Endothelial cell of umbilical vein (primary cell): ENCODE measurements around the gene CACHD1. TPM values are rescaled to one million over a fixed set of nuclear protein-coding genes. Genes with fewer than 3 reads are reported as not detected.

Source experiments
- BruUV-seq: library from RNA; stranded (reverse); fragments of 400-500 nt; replicated peaks from 2 replicates; lab custom pipeline; 2021; lab: Mats Ljungman, UMichigan
- CTCF ChIA-PET: fragments of 300-600, 350-600 bp; sonication (Branson Sonifier 250); formaldehyde crosslinking; loops from one replicate; lab custom pipeline; 2021; ENCODE audit warnings: antibody characterized with exemption, inconsistent platforms; lab: Charles Lee
- POLR2A ChIA-PET: fragments of 300-600, 350-600 bp; sonication (Branson Sonifier 250); formaldehyde crosslinking; loops from one replicate; lab custom pipeline; 2021; ENCODE audit warnings: antibody characterized with exemption, inconsistent platforms; lab: Charles Lee
- DNase-seq: peaks from one replicate; pipeline ENCODE4 v3.0.0-alpha.2; 2011; ENCODE audit warnings: low read depth, low spot score
- FAIRE-seq: peaks from 2 replicates; lab custom pipeline; 2011; peaks lifted over from hg19 to GRCh38; lab: Jason Lieb, UNC
- H2AFZ ChIP-seq: 2 replicates; pipeline ENCODE4 v1.6.0; 2012; ENCODE audit warnings: low read depth, low read length, control low read depth, inconsistent platforms
- H3K27ac ChIP-seq: 2 replicates; pipeline ENCODE4 v1.5.1; 2011; ENCODE audit warnings: low read depth, mild to moderate bottlenecking, control low read depth, low read length, moderate library complexity; ENCODE audit not compliant: insufficient read depth
- H3K27me3 ChIP-seq, 2 experiments: 2 replicates each; pipeline versions ENCODE4 v1.6.0 to v1.6.1; 2011; ENCODE audit warnings: low read length in 2 of 2, mixed read lengths in 1 of 2; ENCODE audit not compliant: control insufficient read depth in 2 of 2, insufficient read depth in 2 of 2
- H3K36me3 ChIP-seq, 2 experiments: 2 replicates in 1 of 2; 3 replicates in 1 of 2; pipeline ENCODE4 v1.5.1; 2011; ENCODE audit warnings: low read length in 2 of 2, mild to moderate bottlenecking in 1 of 2, moderate library complexity in 1 of 2; ENCODE audit not compliant: control insufficient read depth in 2 of 2, insufficient read depth in 2 of 2; ENCODE audit errors: extremely low read depth in 1 of 2
- H3K4me1 ChIP-seq: 3 replicates; pipeline ENCODE4 v1.5.1; 2011; ENCODE audit warnings: mild to moderate bottlenecking, low read length; ENCODE audit not compliant: control insufficient read depth, insufficient read depth; ENCODE audit errors: extremely low read depth
- H3K4me2 ChIP-seq: 2 replicates; pipeline ENCODE4 v1.6.1; 2011; ENCODE audit warnings: low read length, control low read depth, mixed read lengths; ENCODE audit not compliant: insufficient read depth
- H3K4me3 ChIP-seq, 3 experiments: fragments of 200-600 bp in 1 of 3; sonication (generic), shearing (Covaris generic) in 1 of 3; replicated peaks in 1 of 3; 2 replicates each; pipeline ENCODE4 v1.5.1; 2011 to 2016; ENCODE audit warnings: control low read depth in 3 of 3, low read length in 3 of 3, mild to moderate bottlenecking in 2 of 3, inconsistent platforms in 1 of 3, low read depth in 1 of 3, moderate library complexity in 1 of 3; ENCODE audit not compliant: insufficient read depth in 1 of 3
- H3K79me2 ChIP-seq: 2 replicates; pipeline ENCODE4 v1.6.0; 2012; ENCODE audit warnings: low read length, inconsistent platforms; ENCODE audit not compliant: control insufficient read depth, insufficient read depth
- H3K9ac ChIP-seq: replicated peaks from 2 replicates; pipeline ENCODE3; 2011; ENCODE audit warnings: low read length, control low read depth; ENCODE audit not compliant: insufficient read depth; ENCODE audit errors: extremely low read depth
- H3K9me1 ChIP-seq: replicated peaks from 3 replicates; pipeline ENCODE4 v1.6.0; 2011; ENCODE audit warnings: mild to moderate bottlenecking, low read length; ENCODE audit not compliant: control insufficient read depth, insufficient read depth; ENCODE audit errors: extremely low read depth
- H3K9me3 ChIP-seq: replicated peaks from 2 replicates; pipeline ENCODE4 v1.5.1; 2012; ENCODE audit warnings: low read length, inconsistent platforms; ENCODE audit not compliant: control insufficient read depth, insufficient read depth
- H4K20me1 ChIP-seq: replicated peaks from 2 replicates; pipeline ENCODE3; 2011; ENCODE audit warnings: mild to moderate bottlenecking, low read length; ENCODE audit not compliant: control insufficient read depth, insufficient read depth; ENCODE audit errors: extremely low read depth
- CTCF ChIP-seq, 2 donors: IDR thresholded peaks; 1 replicate in 1 of 2; 2 replicates in 1 of 2; pipeline ENCODE4 v1.5.1; 2011; ENCODE audit warnings: low read length in 2 of 2, mild to moderate bottlenecking in 2 of 2, moderate library complexity in 2 of 2, control low read depth in 1 of 2, inconsistent platforms in 1 of 2, low read depth in 1 of 2; ENCODE audit not compliant: insufficient read depth in 1 of 2; ENCODE audit errors: extremely low read depth in 1 of 2
- EZH2 ChIP-seq: IDR thresholded peaks from 2 replicates; pipeline ENCODE4 v1.6.1; 2012; ENCODE audit warnings: borderline replicate concordance, low read depth, mild to moderate bottlenecking, moderate library complexity, low read length, inconsistent platforms; ENCODE audit not compliant: severe bottlenecking
- FOS ChIP-seq: IDR thresholded peaks from 2 replicates; pipeline ENCODE4 v1.6.1; 2011; ENCODE audit warnings: mild to moderate bottlenecking, low read length, moderate library complexity, borderline replicate concordance; ENCODE audit not compliant: insufficient read depth
- GATA2 ChIP-seq: IDR thresholded peaks from 2 replicates; pipeline ENCODE4 v1.7.0; 2011; ENCODE audit warnings: low read depth, mild to moderate bottlenecking, moderate library complexity, mixed read lengths, low read length; ENCODE audit not compliant: insufficient read length, insufficient read depth
- JUN ChIP-seq: IDR thresholded peaks from 2 replicates; pipeline ENCODE4 v1.6.1; 2011; ENCODE audit warnings: borderline replicate concordance, low read depth; ENCODE audit not compliant: insufficient read length, insufficient read depth
- MAX ChIP-seq: IDR thresholded peaks from 2 replicates; pipeline ENCODE4 v1.6.1; 2011; ENCODE audit not compliant: insufficient read depth, insufficient read length
- MYC ChIP-seq: IDR thresholded peaks from one replicate; pipeline ENCODE4 v1.6.1; 2011; ENCODE audit warnings: mild to moderate bottlenecking, low read depth, low read length
- POLR2A ChIP-seq: IDR thresholded peaks from 2 replicates; pipeline ENCODE4 v1.6.1; 2012; ENCODE audit warnings: low read depth, mild to moderate bottlenecking, control low read depth, low read length
- POLR2AphosphoS5 ChIP-seq: IDR thresholded peaks from 2 replicates; pipeline ENCODE4 v1.6.1; 2012; ENCODE audit warnings: low read depth, mild to moderate bottlenecking, control low read depth, low read length, moderate library complexity; ENCODE audit not compliant: insufficient read depth
- dilution Hi-C: fragments of 300-500 bp; cut with MboI; formaldehyde crosslinking; loops from one replicate; pipeline ENCODE4 v1.15.0; 2019; ENCODE audit warnings: low sequenced_read_pairs; ENCODE audit not compliant: extremely low pct_ligation_motif_present
- intact Hi-C: fragments of 100-400 bp; cut with micrococcal nuclease; formaldehyde crosslinking; loops from one replicate; pipeline ENCODE4 v1.10.0; 2022
- polyA plus RNA-seq, 4 experiments: library from polyadenylated mRNA; depleted of rRNA in 3 of 4; stranded (reverse) in 3 of 4; unstranded in 1 of 4; fragments of >200 nt; gene quantifications; 2 replicates each; pipeline versions ENCODE4 v1.2.1 to v1.2.3, GENCODE V29; 2011 to 2012; ENCODE audit warnings: missing spikeins in 1 of 4
- total RNA-seq: library from RNA; stranded (reverse); gene quantifications from 2 replicates; pipeline ENCODE4 v1.2.3, GENCODE V29; 2021

Gene CACHD1
- total and polyA plus RNA-seq, 2 donors (not counting 3 experiments of a cell fraction or from before 2014, with no cell fraction given): 3.6 to 9.3 TPM

GRCh38 chr1:64564891-64565290 lies 95.0 kb downstream of the CACHD1 start:
- H3K4me3 ChIP-seq: no peak overlapping the region
- POLR2A ChIA-PET: no interaction called here
- H3K79me2 ChIP-seq: no peaks in the 10 kb centered on the region
- H4K20me1 ChIP-seq: no peaks in the 10 kb centered on the region
- H3K27ac ChIP-seq: no peak overlapping the region
- no peaks in the 10 kb centered on the region for H3K36me3 ChIP-seq
- no peak overlapping the region for H2AFZ ChIP-seq
- no peaks in the 10 kb centered on the region for H3K4me1 ChIP-seq
- no peaks in the 10 kb centered on the region for H3K27me3 ChIP-seq
- H3K4me2 ChIP-seq: no peak overlapping the region
- CTCF ChIA-PET: interaction anchor here (0.8 to 0.9 kb wide), 2 partner anchors 8 to 14 kb away, joined by 3 read pairs; no protein-coding TSS in a partner anchor
- H3K9me1 ChIP-seq: no peaks in the 10 kb centered on the region
- H3K9ac ChIP-seq: no peak overlapping the region
- TF ChIP-seq EZH2 (no peak), GATA2 (no peak), FOS (no peak), MYC (no peak), POLR2AphosphoS5 (no peak), JUN (no peak), POLR2A (no peak), MAX (no peak), CTCF (IDR thresholded peaks at IDR 0.05; ENCODE audit: extremely low read depth in 1 of 2, insufficient read depth in 1 of 2, low read depth in 1 of 2, low read length in 2 of 2) (no peak)
- dilution Hi-C loops (no loop called here), intact Hi-C loops (no loop called here)
- DNase-seq (no peak), FAIRE-seq (no peak)
- no peaks in the 10 kb centered on the region for H3K9me3 ChIP-seq
- no TSS peak for BruUV-seq
